Measurements from ENCODE around the gene RFX2.
"Not testable (repeated sequence)": the region's sequence is repeated elsewhere in the genome, so short reads cannot be mapped to it uniquely, and the experiment has no call there.

Gene RFX2

GRCh38 chr19:6033744-6034264 is 76.5 kb downstream of the RFX2 start:
- no peak for DNase-seq

- no peak for DNase-seq
Observed at GRCh38 chr19:6032827-6033226, 77.5 kb downstream of the RFX2 start.

GRCh38 chr19:6032381-6032780 is 77.9 kb downstream of the RFX2 start:
- no peak for DNase-seq

DNA sequence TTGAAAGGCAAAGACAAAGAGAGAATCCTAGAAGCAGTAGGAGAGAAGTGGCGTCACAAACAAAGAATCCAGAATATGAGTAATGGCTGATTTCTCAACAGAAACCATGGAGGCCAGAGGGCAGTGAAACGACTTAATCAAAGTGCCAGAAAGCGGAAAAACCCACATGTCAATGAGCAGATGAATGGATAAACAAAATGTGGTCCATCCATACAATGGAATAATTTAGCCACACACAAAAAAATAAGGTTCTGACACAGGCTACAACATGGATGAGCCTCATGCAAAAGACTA is 80.1 kb downstream of the RFX2 start:
- no peak for DNase-seq

DNA sequence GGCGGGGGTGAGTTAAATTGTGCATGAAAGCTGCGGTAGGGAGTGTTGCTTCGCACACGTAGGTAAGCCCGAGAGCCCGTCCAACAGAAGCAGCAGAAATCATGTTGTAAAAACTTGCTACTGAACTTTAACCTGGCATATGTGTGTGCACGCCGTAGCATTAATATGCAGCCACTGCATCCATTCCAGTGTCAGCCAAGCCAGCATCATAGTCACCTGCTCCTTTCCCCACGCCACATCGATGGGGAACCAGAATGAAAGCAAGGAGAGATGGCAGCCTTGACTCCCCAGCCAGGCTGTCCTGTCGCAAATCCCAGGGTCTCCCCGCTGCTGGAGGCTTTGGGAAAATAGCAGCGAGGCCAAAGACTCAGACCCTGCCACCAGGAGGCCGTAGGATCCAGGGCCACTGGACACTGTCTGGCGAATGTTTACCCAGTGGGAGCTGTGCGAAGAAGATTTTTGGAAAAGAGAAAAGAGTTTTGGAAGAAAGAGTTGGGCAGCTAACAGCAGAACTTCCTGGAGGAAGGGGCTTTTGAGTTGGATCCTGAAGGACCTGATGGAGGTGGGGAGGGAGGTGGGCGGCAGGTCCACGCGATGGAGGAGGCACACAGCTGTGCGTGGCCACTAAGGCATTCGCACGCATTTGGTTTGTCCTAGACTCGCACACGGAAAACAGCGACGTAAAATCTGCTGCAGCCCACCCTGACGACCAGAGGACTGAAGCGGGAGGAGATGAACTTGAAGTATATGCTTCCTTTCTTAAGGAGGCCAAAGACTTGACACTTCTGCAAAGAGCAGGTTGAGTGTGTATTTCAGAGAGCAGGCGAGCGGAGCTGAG is 83.7 kb downstream of the RFX2 start:
- DNase-seq = no peak

GRCh38 chr19:6024756-6025155 is 85.5 kb downstream of the RFX2 start:
- DNase-seq = not testable (repeated sequence)

GRCh38 chr19:6023936-6024335 is 86.4 kb downstream of the RFX2 start:
- DNase-seq = no peak

GRCh38 chr19:6023085-6023682 is 87.1 kb downstream of the RFX2 start:
- no peak for DNase-seq

DNA sequence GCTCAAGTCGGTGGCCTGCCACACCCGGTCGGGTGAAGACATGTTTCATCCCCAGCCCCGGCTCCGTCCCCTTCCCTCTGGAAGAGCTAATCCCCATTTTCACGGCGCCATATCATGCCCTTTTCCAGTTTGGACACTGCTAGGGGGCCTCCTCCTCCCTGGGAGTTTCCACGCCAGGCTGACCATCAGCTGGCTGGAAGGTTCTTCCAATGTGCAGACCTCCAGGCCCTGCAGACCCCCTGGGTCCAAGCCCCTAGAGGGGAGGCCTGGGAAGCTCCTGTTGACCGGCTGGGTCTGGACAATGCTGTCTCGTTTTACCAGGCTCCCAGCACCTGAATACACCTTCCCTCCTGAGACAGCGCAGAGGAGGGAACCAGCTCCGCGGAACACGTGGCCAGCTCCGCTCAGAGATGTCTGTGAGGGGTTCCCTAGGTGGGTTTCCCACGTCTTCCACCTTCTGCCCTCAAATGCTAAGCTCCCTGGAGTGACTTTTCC is 87.7 kb downstream of the RFX2 start:
- DNase-seq = no peak

DNA sequence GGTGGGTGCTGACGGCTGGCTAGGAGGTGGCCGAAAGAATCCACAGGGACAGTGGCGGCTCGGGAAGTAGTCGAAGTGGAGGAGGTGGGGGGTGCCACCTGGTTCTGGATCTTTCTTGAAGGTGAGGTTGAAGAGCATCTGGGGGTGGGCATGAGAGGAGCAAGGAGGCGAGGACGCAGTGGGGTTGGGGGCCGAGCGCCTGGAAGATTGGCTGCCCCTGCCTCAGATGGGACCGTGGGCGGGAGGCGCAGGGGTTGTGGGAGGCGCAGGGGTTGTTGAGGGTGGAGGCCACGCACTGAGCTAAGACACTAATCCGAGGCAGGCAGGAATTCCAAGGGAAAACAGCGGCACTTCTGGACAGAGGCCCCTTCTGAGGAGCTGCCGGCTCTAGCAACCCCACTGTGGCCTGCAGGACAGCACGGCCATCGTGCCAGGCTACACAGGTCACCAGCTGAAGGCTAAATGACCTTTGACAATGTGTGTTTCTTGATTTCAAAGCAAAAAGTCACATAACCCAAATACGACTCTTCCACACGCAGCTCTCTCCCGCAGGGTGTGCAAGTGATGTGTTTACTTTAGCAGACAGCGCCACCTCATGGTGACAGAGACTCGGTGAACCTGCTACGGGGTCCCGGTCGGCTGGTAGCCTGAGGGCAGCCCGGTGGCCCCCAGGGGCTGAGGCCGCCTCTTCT is 88.3 kb downstream of the RFX2 start:
- DNase-seq = peak; percentile 5

DNA sequence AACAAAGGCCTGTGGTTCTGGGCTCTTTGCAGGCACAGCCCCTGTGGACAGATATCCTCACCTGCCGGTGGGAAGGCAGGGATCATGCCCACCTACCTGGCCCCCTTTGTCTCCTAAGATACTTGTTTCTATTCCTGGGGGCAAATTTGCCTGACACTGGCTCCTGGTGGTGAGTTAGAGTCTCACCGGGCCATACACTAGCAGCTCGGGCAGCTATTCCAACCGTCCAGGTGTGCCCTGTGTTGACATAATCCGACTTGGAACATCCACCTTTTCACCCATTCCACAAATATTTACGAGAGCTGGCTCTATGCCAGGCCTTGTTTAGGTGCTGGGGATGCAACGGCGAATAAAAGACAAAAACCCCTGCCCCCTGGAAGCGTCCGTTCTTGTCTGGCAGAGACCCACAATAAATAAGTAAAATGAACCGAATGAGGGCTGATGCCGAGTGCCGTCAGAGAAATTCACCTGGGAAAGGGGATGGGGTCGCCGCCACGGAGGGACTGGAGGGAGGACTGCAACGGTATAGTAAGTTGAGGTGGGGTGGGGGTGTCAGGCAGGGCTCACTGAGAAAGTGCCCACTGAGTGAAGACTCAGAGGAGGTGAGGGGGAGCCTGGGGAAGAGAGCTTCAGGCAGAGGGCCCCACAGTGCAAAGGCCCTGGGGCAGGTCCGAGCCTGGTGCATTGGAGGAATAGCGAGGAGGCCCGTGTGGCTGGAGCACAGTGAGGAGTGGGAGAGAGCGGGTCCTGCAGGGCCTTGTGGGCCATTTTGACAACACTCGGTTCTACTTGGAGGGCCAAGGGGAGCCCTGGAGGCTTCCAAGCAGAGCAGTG is 89.1 kb downstream of the RFX2 start:
- no peak for DNase-seq

DNA sequence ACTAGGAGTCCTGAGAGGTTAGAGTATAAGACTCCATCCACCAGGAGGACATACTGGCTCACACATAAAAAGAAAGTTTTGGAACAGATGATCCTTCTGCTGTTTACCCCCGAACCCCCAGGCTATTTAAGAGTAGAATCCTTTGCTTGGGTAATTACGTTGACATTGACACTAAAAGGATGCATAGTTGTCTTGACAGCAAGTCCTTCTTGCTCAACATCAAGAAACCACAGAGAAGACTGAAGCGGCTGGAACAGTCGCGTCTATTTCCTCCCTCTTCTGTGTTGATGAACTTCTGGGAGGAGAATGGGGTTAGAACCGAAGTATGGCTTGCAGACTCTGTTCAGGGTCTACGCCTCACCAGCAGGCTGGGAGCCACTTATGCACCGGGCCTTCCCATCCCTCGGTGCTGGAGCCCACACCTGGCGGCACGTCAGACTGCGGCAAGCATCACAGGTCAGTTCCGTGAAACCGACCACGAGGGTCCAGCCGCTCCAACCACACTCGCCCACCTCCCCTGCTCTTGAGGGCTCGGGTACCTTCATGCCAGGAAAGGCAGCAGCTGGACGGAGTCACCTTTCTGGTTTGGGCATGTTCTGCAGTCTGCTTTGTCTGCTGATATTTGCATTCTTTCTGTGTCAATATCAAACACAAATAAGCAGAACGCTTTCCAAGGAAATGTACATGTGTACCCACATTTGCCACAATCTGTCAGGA is 90.0 kb downstream of the RFX2 start:
- DNase-seq = no peak

GRCh38 chr19:6018786-6019185 is 91.5 kb downstream of the RFX2 start:
- DNase-seq = no peak

GRCh38 chr19:6017576-6017975 is 92.7 kb downstream of the RFX2 start:
- DNase-seq = no peak

DNA sequence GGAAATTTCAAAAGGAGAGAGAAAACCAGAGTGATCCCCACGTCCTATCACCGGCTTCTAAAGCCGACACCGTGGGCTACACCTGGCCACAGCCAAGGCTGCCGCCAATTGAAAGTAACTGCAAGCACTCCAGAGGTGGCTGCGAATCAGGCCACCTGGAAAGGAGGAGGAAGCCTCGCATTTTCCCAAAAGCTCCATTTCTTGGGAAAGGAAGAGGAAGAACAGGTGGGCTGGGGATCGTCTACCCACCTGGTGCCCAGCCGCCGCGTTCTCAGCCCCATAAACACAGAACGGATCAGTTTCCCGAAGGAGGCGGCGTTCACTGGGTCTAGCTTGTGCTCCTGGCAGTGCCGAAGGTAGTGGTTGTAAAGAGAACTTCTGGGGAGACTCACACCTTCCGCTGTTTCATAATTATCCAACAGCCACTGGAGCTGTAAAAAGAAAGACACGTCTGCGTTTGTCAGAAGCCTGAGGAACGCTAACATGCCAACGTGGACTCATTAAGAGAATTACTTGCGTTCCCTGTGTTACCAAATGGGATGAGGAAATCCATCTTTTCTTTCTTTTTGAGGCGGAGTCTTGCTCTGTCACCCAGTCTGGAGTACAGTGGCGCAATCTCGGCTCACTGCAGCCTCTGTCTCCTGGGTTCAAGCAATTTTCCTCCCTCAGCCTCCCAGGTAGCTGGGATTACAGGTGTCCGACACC is 94.3 kb downstream of the RFX2 start:
- DNase-seq = no peak

DNA sequence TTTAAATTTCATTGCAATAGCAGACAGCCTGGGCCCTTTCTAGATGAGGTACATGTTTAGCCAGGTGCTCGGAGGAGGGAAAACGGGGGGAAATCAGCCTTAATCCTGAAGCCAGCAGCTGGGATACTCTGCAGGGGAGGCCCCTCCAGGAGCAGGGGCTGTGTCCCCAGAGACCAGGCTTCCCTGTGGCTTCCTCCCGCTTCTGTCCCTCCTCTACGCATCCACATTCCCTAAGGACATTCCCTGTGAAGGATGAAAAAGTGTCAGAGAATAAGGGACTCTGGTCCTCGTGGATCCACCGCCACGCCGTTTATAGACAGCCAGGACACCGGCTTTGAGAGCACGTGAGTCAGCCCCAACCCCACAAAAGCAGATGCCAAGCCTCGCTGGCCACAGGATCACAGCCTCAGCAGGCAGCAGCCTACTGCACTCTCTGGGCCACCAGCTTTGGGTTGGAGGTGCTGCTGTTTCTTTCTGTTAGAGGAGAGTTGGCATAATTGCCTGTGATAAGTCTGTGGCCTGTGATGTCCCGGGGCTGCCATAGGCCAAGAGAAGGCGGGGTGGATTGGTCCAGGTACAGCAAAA is 95.7 kb downstream of the RFX2 start:
- no peak for DNase-seq

GRCh38 chr19:6012426-6013170 is 97.7 kb downstream of the RFX2 start:
- DNase-seq = no peak

GRCh38 chr19:6011794-6012193 is 98.5 kb downstream of the RFX2 start:
- DNase-seq = no peak

- DNase-seq = no peak
Observed at GRCh38 chr19:6011206-6011605, 99.1 kb downstream of the RFX2 start.

DNA sequence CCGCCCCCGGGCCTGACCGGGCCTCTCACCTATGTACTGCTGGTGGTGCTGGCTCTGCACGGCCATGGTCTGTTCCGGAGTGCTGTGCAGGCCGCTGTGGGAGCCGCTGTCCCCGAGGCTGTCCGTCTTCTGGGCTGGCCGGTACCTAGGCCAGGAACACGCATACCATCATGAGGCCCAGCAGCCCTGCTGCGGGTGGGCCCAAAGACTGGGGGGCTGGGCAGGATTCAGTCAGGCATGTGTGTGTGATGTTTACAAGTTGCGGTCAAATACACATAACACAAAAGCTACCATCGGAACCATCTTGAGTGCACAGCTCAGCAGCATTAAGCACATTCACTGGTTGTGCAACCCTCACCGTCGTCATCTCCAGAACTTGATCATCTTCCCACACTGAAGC is 100.2 kb downstream of the RFX2 start:
- DNase-seq = no peak

Measured in DMS 273 treated with DMSO at 0.1 percent for 48 hours (cell line).